ENCODE measurements around the gene LYST. TPM values are rescaled to one million over a fixed set of nuclear protein-coding genes. Genes with fewer than 3 reads are reported as not detected.
A peak's percentile ranks its signal among the peaks of the same experiment; 100 is the strongest.
"Not testable (repeated sequence)": the region's sequence is repeated elsewhere in the genome, so short reads cannot be mapped to it uniquely, and the experiment has no call there.

Gene LYST
- total RNA-seq, 2 experiments from 2014 or later: 77.4 to 87.3 TPM

GRCh38 chr1:235851939-235852338, 14.8 kb downstream of the LYST start:
- POLR2A ChIA-PET: interaction anchor here (1.5 kb wide), 1 partner anchor 42 kb away, joined by 3 read pairs; no protein-coding TSS in a partner anchor

GRCh38 chr1:235848251-235848650, 18.5 kb downstream of the LYST start:
- Mint-ChIP-seq H3K36me3 (ENCODE audit: low read depth) (peaks cover 55% of the 10 kb centered on the region), H3K9me3 (peaks cover 11% of the 10 kb centered on the region), H3K27ac (peak overlapping the region; percentile 95), H3K4me3 (peak overlapping the region; percentile 73), H3K4me1 (ENCODE audit: low read depth) (peaks cover 88% of the 10 kb centered on the region)
- DNase-seq (peak; percentile 37), ATAC-seq (peak; percentile 81)
- CTCF ChIA-PET: interaction anchor here (1.8 to 3.3 kb wide), 2 partner anchors 18 to 123 kb away, joined by 5 to 16 read pairs; partner anchors contain the start of gene LYST
- intact Hi-C loops (cut with micrococcal nuclease); H3K27me3 Mint-ChIP-seq: not testable (repeated sequence)
- POLR2A ChIA-PET: interaction anchor here (0.6 to 1.7 kb wide), 4 partner anchors 17 to 1178 kb away, joined by 3 to 4 read pairs (median 3); no protein-coding TSS in a partner anchor

More at GRCh38 chr1:235851939-235852338, 14.8 kb downstream of the LYST start:
- H3K9me3 Mint-ChIP-seq: peaks cover 7% of the 10 kb centered on the region
- DNase-seq: no peak
- H3K27ac Mint-ChIP-seq: peak overlapping the region; percentile 43
- CTCF ChIA-PET: interaction anchor here (0.7 to 4.3 kb wide), 3 partner anchors 9 to 121 kb away, joined by 3 to 23 read pairs (median 8); no protein-coding TSS in a partner anchor
- no peak overlapping the region for H3K4me3 Mint-ChIP-seq
- peaks cover 48% of the 10 kb centered on the region for H3K36me3 Mint-ChIP-seq (ENCODE audit: low read depth)
- ATAC-seq: no peak
- peaks cover 84% of the 10 kb centered on the region for H3K4me1 Mint-ChIP-seq (ENCODE audit: low read depth)
- H3K27me3 Mint-ChIP-seq: no peaks in the 10 kb centered on the region
- intact Hi-C loops (cut with micrococcal nuclease): no loop called here
- no peak for TF ChIP-seq CTCF (IDR thresholded peaks at IDR 0.05)

- POLR2A ChIA-PET: interaction anchor here (0.6 to 1.2 kb wide), 5 partner anchors 8 to 31 kb away, joined by 3 to 4 read pairs (median 3); partner anchors contain the start of gene LYST
- not testable (repeated sequence) for H3K9me3 Mint-ChIP-seq
These were observed 21.0 kb downstream of the LYST start for GRCh38 chr1:235845656-235846107.

GRCh38 chr1:235844776-235845175, 21.9 kb downstream of the LYST start:
- Mint-ChIP-seq H3K27ac (no peak overlapping the region), H3K4me3 (no peak overlapping the region), H3K9me3 (peaks cover 9% of the 10 kb centered on the region), H3K4me1 (ENCODE audit: low read depth) (peaks cover 87% of the 10 kb centered on the region), H3K36me3 (ENCODE audit: low read depth) (peaks cover 47% of the 10 kb centered on the region), H3K27me3 (no peaks in the 10 kb centered on the region)
- CTCF ChIA-PET: interaction anchor here (1.0 to 8.5 kb wide), 8 partner anchors 9 to 127 kb away, joined by 3 to 76 read pairs (median 6); no protein-coding TSS in a partner anchor
- intact Hi-C loops (cut with micrococcal nuclease): no loop called here
- ATAC-seq (no peak), DNase-seq (no peak)
- TF ChIP-seq CTCF (IDR thresholded peaks at IDR 0.05): no peak
- POLR2A ChIA-PET: interaction anchor here (0.8 to 1.2 kb wide), 4 partner anchors 9 to 23 kb away, joined by 3 read pairs; no protein-coding TSS in a partner anchor

More at GRCh38 chr1:235845656-235846107, 21.0 kb downstream of the LYST start:
- peaks cover 49% of the 10 kb centered on the region for H3K36me3 Mint-ChIP-seq (ENCODE audit: low read depth)
- peak; percentile 57 for DNase-seq
- intact Hi-C loops (cut with micrococcal nuclease); H3K27me3 Mint-ChIP-seq; H3K4me3 Mint-ChIP-seq: not testable (repeated sequence)
- CTCF ChIA-PET: interaction anchor here (1.1 to 8.5 kb wide), 11 partner anchors 13 to 137 kb away, joined by 3 to 76 read pairs (median 3); no protein-coding TSS in a partner anchor
- ATAC-seq: peak; percentile 31
- peak; percentile 15 for TF ChIP-seq CTCF (IDR thresholded peaks at IDR 0.05)
- H3K27ac Mint-ChIP-seq: peak overlapping the region; percentile 79
- H3K4me1 Mint-ChIP-seq (ENCODE audit: low read depth): peaks cover 88% of the 10 kb centered on the region

GRCh38 chr1:235843461-235843961, 23.2 kb downstream of the LYST start:
- H3K36me3 Mint-ChIP-seq (ENCODE audit: low read depth): peaks cover 45% of the 10 kb centered on the region
- ChIA-PET POLR2A (interaction anchor here (0.9 kb wide), 1 partner anchor 19 kb away, joined by 5 read pairs; no protein-coding TSS in a partner anchor), CTCF (interaction anchor here (0.7 to 8.5 kb wide), 26 partner anchors 11 to 339 kb away, joined by 3 to 76 read pairs (median 5); partner anchors contain the start of genes B3GALNT2 and LYST)
- DNase-seq (no peak), ATAC-seq (peak; percentile 69)
- H3K4me3 Mint-ChIP-seq: no peak overlapping the region
- H3K9me3 Mint-ChIP-seq: peaks cover 7% of the 10 kb centered on the region
- no peaks in the 10 kb centered on the region for H3K27me3 Mint-ChIP-seq
- peaks cover 78% of the 10 kb centered on the region for H3K4me1 Mint-ChIP-seq (ENCODE audit: low read depth)
- TF ChIP-seq CTCF (IDR thresholded peaks at IDR 0.05): peak; percentile 71
- no peak overlapping the region for H3K27ac Mint-ChIP-seq
- intact Hi-C loops (cut with micrococcal nuclease): no loop called here
